RWPE1 (cell line): ENCODE results near the gene CPSF2.
"Not testable (repeated sequence)": the region's sequence is repeated elsewhere in the genome, so short reads cannot be mapped to it uniquely, and the experiment has no call there.

Experiments used
- CTCF ChIA-PET: fragments of 350-600 bp; sonication (Branson Sonifier 250); formaldehyde crosslinking; extraction: SDS; loops from one replicate; lab custom pipeline; 2021; lab: Yijun Ruan, JAX
- POLR2A ChIA-PET: fragments of 400-600 bp; formaldehyde crosslinking; extraction: SDS; loops from one replicate; lab custom pipeline; 2020; ENCODE audit warnings: antibody characterized with exemption; ENCODE audit not compliant: low non-redundant PET; lab: Yijun Ruan, JAX
- DNase-seq: peaks from one replicate; pipeline ENCODE4 v3.0.0; 2012; ENCODE audit warnings: low spot score
- H3K27ac ChIP-seq: fragments of 450-650 bp; 2 replicates; pipeline ENCODE4 v1.5.1; 2017
- CTCF ChIP-seq: fragments of 450-650 bp; conservative IDR thresholded peaks from 2 replicates; pipeline ENCODE4 v1.5.1; 2017; ENCODE audit warnings: low read depth, mild to moderate bottlenecking

Gene CPSF2

GRCh38 chr14:92164958-92165357 lies 43.2 kb downstream of the CPSF2 start:
- ChIA-PET CTCF (no interaction called here), POLR2A (no interaction called here)
- H3K27ac ChIP-seq = no peak overlapping the region
- no peak for TF ChIP-seq CTCF
- no peak for DNase-seq

GRCh38 chr14:92173668-92174067 lies 51.9 kb downstream of the CPSF2 start:
- H3K27ac ChIP-seq = no peak overlapping the region
- CTCF ChIA-PET = interaction anchor here (0.7 kb wide), 2 partner anchors 372 to 490 kb away, joined by 5 to 6 read pairs; no protein-coding TSS in a partner anchor
- POLR2A ChIA-PET = no interaction called here
- TF ChIP-seq CTCF = no peak
- no peak for DNase-seq

- no peak overlapping the region for H3K27ac ChIP-seq
- POLR2A ChIA-PET = no interaction called here
- DNase-seq = no peak
- CTCF ChIA-PET = no interaction called here
- TF ChIP-seq CTCF = no peak
Measured at GRCh38 chr14:92175811-92176210, 54.0 kb downstream of the CPSF2 start.

DNA sequence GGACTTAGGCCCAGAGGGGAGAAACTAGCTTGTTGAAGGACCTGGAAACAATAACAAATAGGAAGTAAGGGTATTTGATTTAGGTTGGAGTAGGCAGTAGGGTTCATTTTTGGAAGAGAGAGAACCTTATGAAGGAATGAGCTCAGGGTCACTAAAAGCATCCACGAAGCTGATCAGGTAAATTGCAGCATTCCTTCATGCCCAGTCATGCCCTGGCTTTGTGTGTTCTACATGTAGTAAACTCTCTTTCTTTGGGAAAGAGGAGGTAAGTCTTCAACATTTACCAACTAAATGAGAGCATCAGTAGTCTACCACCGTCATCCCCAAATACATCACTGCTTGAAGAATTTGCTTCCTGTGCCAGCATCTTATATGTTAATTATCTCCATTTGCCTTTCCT lies 54.7 kb downstream of the CPSF2 start:
- POLR2A ChIA-PET = no interaction called here
- no peak overlapping the region for H3K27ac ChIP-seq
- CTCF ChIA-PET = no interaction called here
- no peak for DNase-seq
- TF ChIP-seq CTCF = no peak

- CTCF ChIA-PET, POLR2A ChIA-PET, H3K27ac ChIP-seq, DNase-seq: not testable (repeated sequence)
Measured at GRCh38 chr14:92179178-92179577, 57.4 kb downstream of the CPSF2 start.

GRCh38 chr14:92185559-92185958 lies 63.8 kb downstream of the CPSF2 start:
- H3K27ac ChIP-seq = no peak overlapping the region
- no peak for DNase-seq
- CTCF ChIA-PET = no interaction called here
- no peak for TF ChIP-seq CTCF
- POLR2A ChIA-PET = no interaction called here

GRCh38 chr14:92187616-92188015 lies 65.8 kb downstream of the CPSF2 start:
- DNase-seq, POLR2A ChIA-PET, H3K27ac ChIP-seq, CTCF ChIA-PET: not testable (repeated sequence)

- H3K27ac ChIP-seq = no peak overlapping the region
- no peak for TF ChIP-seq CTCF
- DNase-seq = no peak
- CTCF ChIA-PET = no interaction called here
- POLR2A ChIA-PET = no interaction called here
Measured at GRCh38 chr14:92190768-92191167, 69.0 kb downstream of the CPSF2 start.
